Mesothelial cell of epicardium (in vitro differentiated cells): ENCODE data around the gene FOXP1. TPM values are rescaled to one million over a fixed set of nuclear protein-coding genes. Genes with fewer than 3 reads are reported as not detected.
A peak's percentile ranks its signal among the peaks of the same experiment; 100 is the strongest.

Experiments used
- DNase-seq, 2 experiments: peaks; one replicate each; pipeline ENCODE4 v3.0.0; 2021; ENCODE audit warnings: low spot score in 2 of 2; ENCODE audit not compliant: unreplicated experiment in 2 of 2
- H3K27ac Mint-ChIP-seq: 2 replicates; pipeline ENCODE4 v1.8.0; 2021; ENCODE audit warnings: mixed read lengths
- H3K27me3 Mint-ChIP-seq: 2 replicates; pipeline ENCODE4 v1.8.0; 2021; ENCODE audit warnings: low read depth, mixed read lengths
- H3K36me3 Mint-ChIP-seq: 2 replicates; pipeline ENCODE4 v1.8.0; 2021; ENCODE audit warnings: mixed read lengths
- H3K4me1 Mint-ChIP-seq: 2 replicates; pipeline ENCODE4 v1.8.0; 2021; ENCODE audit warnings: mixed read lengths
- H3K4me3 Mint-ChIP-seq: 2 replicates; pipeline ENCODE4 v1.8.0; 2021; ENCODE audit warnings: mild to moderate bottlenecking, moderate library complexity, mixed read lengths
- H3K9me3 Mint-ChIP-seq: 2 replicates; pipeline ENCODE4 v1.8.0; 2021; ENCODE audit warnings: mixed read lengths
- CTCF ChIP-seq: fragments of 200-600 bp; sonication (generic); IDR thresholded peaks from one replicate; pipeline ENCODE4 v1.5.0; 2021; ENCODE audit warnings: antibody characterized with exemption; ENCODE audit not compliant: unreplicated experiment
- total RNA-seq: library from RNA; stranded (reverse); gene quantifications from 3 replicates; pipeline ENCODE4 v1.2.1, GENCODE V29; 2021

FOXP1 gene
- total RNA-seq, 1 donor from 2014 or later: 187 TPM

GRCh38 chr3:71030748-71031147, 552.8 kb downstream of the FOXP1 start:
- Mint-ChIP-seq H3K4me3 (no peak overlapping the region), H3K27ac (peak overlapping the region; percentile 10), H3K36me3 (peaks cover 42% of the 10 kb centered on the region), H3K27me3 (no peaks in the 10 kb centered on the region), H3K4me1 (peaks cover 13% of the 10 kb centered on the region), H3K9me3 (peaks cover 5% of the 10 kb centered on the region)
- no peak for DNase-seq
- TF ChIP-seq CTCF: no peak

- Mint-ChIP-seq H3K36me3 (peaks cover 39% of the 10 kb centered on the region), H3K9me3 (peaks cover 5% of the 10 kb centered on the region), H3K27me3 (no peaks in the 10 kb centered on the region), H3K4me3 (no peak overlapping the region), H3K27ac (no peak overlapping the region), H3K4me1 (peaks cover 17% of the 10 kb centered on the region)
- DNase-seq: no peak
- no peak for TF ChIP-seq CTCF
These were observed 553.8 kb downstream of the FOXP1 start for GRCh38 chr3:71029770-71030169.

- Mint-ChIP-seq H3K36me3 (peaks cover 40% of the 10 kb centered on the region), H3K4me3 (no peak overlapping the region), H3K9me3 (peaks cover 5% of the 10 kb centered on the region), H3K27ac (no peak overlapping the region), H3K4me1 (peaks cover 17% of the 10 kb centered on the region), H3K27me3 (no peaks in the 10 kb centered on the region)
- TF ChIP-seq CTCF: no peak
- no peak for DNase-seq
These were observed 554.7 kb downstream of the FOXP1 start for GRCh38 chr3:71028802-71029201.

GRCh38 chr3:71028184-71028583, 555.3 kb downstream of the FOXP1 start:
- Mint-ChIP-seq H3K4me1 (peaks cover 19% of the 10 kb centered on the region), H3K36me3 (peaks cover 38% of the 10 kb centered on the region), H3K27ac (no peak overlapping the region), H3K27me3 (no peaks in the 10 kb centered on the region), H3K9me3 (peaks cover 5% of the 10 kb centered on the region), H3K4me3 (no peak overlapping the region)
- DNase-seq: no peak
- no peak for TF ChIP-seq CTCF

GRCh38 chr3:71026634-71027578, 556.6 kb downstream of the FOXP1 start:
- H3K9me3 Mint-ChIP-seq: peaks cover 5% of the 10 kb centered on the region
- no peak overlapping the region for H3K27ac Mint-ChIP-seq
- H3K36me3 Mint-ChIP-seq: peaks cover 34% of the 10 kb centered on the region

More at GRCh38 chr3:71026634-71027578, 556.6 kb downstream of the FOXP1 start:
- no peak for TF ChIP-seq CTCF
- H3K4me3 Mint-ChIP-seq: no peak overlapping the region
- no peak for DNase-seq
- no peaks in the 10 kb centered on the region for H3K27me3 Mint-ChIP-seq
- peaks cover 12% of the 10 kb centered on the region for H3K4me1 Mint-ChIP-seq
